K562 (cell line): ENCODE data around the gene SNRPD2. TPM values are rescaled to one million over a fixed set of nuclear protein-coding genes. Genes with fewer than 3 reads are reported as not detected.

Experiments
- BRD4 ChIP-seq: fragments of 200-600 bp; sonication (generic); IDR thresholded peaks from 2 replicates; pipeline ENCODE4 v1.6.1; 2017; ENCODE audit warnings: inconsistent platforms
- CEBPB ChIP-seq: fragments of 450-650 bp; IDR thresholded peaks from 2 replicates; pipeline ENCODE4 v1.6.1; 2016; ENCODE audit warnings: missing genetic modification characterization, missing compliant biosample characterization
- DLX4 ChIP-seq: fragments of 250-450 bp; sonication (Bioruptor Pico); IDR thresholded peaks from 2 replicates; pipeline ENCODE4 v1.6.1; 2021; ENCODE audit warnings: mild to moderate bottlenecking
- KAT7 ChIP-seq: sonication (generic); formaldehyde crosslinking; IDR thresholded peaks from 2 replicates; pipeline ENCODE4 v1.8.0; 2022; ENCODE audit warnings: missing genetic modification reagents, mild to moderate bottlenecking, borderline replicate concordance
- MYNN ChIP-seq, 2 experiments: sonication (generic); formaldehyde crosslinking in 1 of 2; IDR thresholded peaks; 2 replicates each; pipeline versions ENCODE4 v1.5.0 to v1.6.1; 2016 to 2020; ENCODE audit warnings: antibody characterized with exemption in 1 of 2, missing genetic modification reagents in 1 of 2
- POLR2H ChIP-seq: IDR thresholded peaks from 2 replicates; pipeline ENCODE4 v1.6.1; 2016; ENCODE audit warnings: missing genetic modification characterization, low read depth, mild to moderate bottlenecking, control low read depth, missing compliant biosample characterization, moderate library complexity
- RBBP5 ChIP-seq: fragments of 200-600 bp; sonication (generic); IDR thresholded peaks from 2 replicates; pipeline ENCODE4 v1.6.1; 2012; ENCODE audit warnings: borderline replicate concordance, mild to moderate bottlenecking, low read length, control low read depth, inconsistent platforms; ENCODE audit not compliant: insufficient read depth, poor library complexity, severe bottlenecking
- RBM34 ChIP-seq: fragments of 200-400 bp; formaldehyde crosslinking; IDR thresholded peaks from 2 replicates; pipeline ENCODE4 v1.6.1; 2018; ENCODE audit warnings: low read length, borderline replicate concordance; ENCODE audit not compliant: insufficient read depth
- SREBF1 ChIP-seq: fragments of 150-350 bp; IDR thresholded peaks from 2 replicates; pipeline ENCODE4 v1.6.1; 2014; ENCODE audit warnings: antibody characterized with exemption, low read depth, low read length, borderline replicate concordance
- ZC3H4 ChIP-seq: sonication (generic); formaldehyde crosslinking; IDR thresholded peaks from 2 replicates; pipeline ENCODE4 v1.9.0; 2021; ENCODE audit warnings: missing genetic modification reagents, borderline replicate concordance
- ZHX1 ChIP-seq: fragments of 150-350 bp; conservative IDR thresholded peaks from 2 replicates; pipeline ENCODE4 v1.6.1; 2014; ENCODE audit warnings: low read length
- ZNF75A ChIP-seq: fragments of 450-650 bp; formaldehyde crosslinking; IDR thresholded peaks from 2 replicates; pipeline ENCODE4 v1.4.0; 2020; ENCODE audit warnings: mild to moderate bottlenecking
- polyA plus RNA-seq, 8 experiments: library from polyadenylated mRNA; depleted of rRNA in 4 of 8; stranded (reverse) in 5 of 8; unstranded in 3 of 8; fragments of >200 nt; fragmentation: Nextera tagmentation in 2 of 8; fragmentation: Illumina TruSeq in 1 of 8; extraction: Ambion mirVana in 2 of 8; extraction: Trizol in 1 of 8; gene quantifications; 2 replicates each; pipeline versions ENCODE4 v1.2.1 to v1.2.3, GENCODE V29; 2011 to 2014; ENCODE audit warnings: inconsistent platforms in 1 of 8, missing spikeins in 1 of 8
- total RNA-seq, 7 experiments: library from RNA; depleted of rRNA in 6 of 7; stranded (reverse); fragments of >200 nt in 6 of 7; fragmentation: Illumina TruSeq in 2 of 7; extraction: Trizol in 2 of 7; gene quantifications; 2 replicates each; pipeline versions ENCODE4 v1.2.1 to v1.2.3, GENCODE V29; 2011 to 2021; ENCODE audit warnings: low replicate concordance in 1 of 7
- TF ChIP-seq, protein P1 (sequence below): fragments of 450-650 bp; IDR thresholded peaks from 2 replicates; pipeline ENCODE4 v1.6.1; 2016
- TF ChIP-seq, protein P2 (sequence below): fragments of 200-800 bp; sonication (Bioruptor generic); IDR thresholded peaks from 2 replicates; pipeline ENCODE4 v1.6.1; 2016; ENCODE audit warnings: missing genetic modification characterization, missing compliant biosample characterization

The SNRPD2 gene
- total and polyA plus RNA-seq, 9 of the 15 experiments (the other 6 are each of a cell fraction or from before 2014, with no cell fraction given) = 728 to 4,411 (median 1,029) TPM

DNA sequence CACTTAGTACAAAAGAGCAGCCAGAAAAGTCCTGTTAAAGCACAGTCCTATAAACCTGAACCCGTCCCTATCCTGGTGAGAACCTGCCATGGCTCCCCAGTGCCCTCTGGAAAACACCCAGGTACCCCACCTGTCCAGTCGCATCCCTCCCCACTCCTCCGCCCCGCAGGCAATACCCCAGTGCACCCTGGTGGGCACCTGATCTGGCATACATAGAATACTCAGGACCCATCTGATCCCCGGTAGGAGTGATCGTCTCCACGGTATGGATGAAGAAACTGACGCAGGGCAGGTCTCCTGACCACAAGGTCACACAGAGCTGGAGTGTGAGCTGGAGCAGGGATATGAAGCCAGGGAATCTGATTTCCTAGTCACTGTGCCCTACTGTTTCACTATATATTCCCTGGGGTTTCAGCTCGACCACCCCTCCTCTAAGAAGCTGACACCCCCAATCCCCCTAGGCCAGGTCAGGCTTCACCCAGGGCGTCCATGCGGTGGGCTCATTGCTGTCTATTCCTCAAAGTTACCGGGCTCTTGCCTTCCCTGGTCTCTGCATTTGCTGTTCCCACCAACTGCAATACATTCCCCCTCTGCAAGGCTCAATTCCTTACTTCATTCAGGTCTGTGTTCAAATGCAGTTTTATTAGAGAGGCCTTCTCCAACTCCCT is 26.4 kb upstream of the SNRPD2 start (continued):
- TF ChIP-seq, protein P1, sequence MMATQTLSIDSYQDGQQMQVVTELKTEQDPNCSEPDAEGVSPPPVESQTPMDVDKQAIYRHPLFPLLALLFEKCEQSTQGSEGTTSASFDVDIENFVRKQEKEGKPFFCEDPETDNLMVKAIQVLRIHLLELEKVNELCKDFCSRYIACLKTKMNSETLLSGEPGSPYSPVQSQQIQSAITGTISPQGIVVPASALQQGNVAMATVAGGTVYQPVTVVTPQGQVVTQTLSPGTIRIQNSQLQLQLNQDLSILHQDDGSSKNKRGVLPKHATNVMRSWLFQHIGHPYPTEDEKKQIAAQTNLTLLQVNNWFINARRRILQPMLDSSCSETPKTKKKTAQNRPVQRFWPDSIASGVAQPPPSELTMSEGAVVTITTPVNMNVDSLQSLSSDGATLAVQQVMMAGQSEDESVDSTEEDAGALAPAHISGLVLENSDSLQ = no peak
- TF ChIP-seq BRD4 = no peak
- TF ChIP-seq KAT7 (CRISPR knock-in tag) = 0 out of 2 replicates have a peak, but pooled peaks have one; percentile 34
- TF ChIP-seq CEBPB = no peak
- TF ChIP-seq, protein P2, sequence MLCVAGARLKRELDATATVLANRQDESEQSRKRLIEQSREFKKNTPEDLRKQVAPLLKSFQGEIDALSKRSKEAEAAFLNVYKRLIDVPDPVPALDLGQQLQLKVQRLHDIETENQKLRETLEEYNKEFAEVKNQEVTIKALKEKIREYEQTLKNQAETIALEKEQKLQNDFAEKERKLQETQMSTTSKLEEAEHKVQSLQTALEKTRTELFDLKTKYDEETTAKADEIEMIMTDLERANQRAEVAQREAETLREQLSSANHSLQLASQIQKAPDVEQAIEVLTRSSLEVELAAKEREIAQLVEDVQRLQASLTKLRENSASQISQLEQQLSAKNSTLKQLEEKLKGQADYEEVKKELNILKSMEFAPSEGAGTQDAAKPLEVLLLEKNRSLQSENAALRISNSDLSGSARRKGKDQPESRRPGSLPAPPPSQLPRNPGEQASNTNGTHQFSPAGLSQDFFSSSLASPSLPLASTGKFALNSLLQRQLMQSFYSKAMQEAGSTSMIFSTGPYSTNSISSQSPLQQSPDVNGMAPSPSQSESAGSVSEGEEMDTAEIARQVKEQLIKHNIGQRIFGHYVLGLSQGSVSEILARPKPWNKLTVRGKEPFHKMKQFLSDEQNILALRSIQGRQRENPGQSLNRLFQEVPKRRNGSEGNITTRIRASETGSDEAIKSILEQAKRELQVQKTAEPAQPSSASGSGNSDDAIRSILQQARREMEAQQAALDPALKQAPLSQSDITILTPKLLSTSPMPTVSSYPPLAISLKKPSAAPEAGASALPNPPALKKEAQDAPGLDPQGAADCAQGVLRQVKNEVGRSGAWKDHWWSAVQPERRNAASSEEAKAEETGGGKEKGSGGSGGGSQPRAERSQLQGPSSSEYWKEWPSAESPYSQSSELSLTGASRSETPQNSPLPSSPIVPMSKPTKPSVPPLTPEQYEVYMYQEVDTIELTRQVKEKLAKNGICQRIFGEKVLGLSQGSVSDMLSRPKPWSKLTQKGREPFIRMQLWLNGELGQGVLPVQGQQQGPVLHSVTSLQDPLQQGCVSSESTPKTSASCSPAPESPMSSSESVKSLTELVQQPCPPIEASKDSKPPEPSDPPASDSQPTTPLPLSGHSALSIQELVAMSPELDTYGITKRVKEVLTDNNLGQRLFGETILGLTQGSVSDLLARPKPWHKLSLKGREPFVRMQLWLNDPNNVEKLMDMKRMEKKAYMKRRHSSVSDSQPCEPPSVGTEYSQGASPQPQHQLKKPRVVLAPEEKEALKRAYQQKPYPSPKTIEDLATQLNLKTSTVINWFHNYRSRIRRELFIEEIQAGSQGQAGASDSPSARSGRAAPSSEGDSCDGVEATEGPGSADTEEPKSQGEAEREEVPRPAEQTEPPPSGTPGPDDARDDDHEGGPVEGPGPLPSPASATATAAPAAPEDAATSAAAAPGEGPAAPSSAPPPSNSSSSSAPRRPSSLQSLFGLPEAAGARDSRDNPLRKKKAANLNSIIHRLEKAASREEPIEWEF (CRISPR knock-in tag) = no peak
- no peak for TF ChIP-seq RBM34
- TF ChIP-seq DLX4 (CRISPR knock-in tag) = no peak
- no peak for TF ChIP-seq ZHX1
- no peak for TF ChIP-seq ZNF75A (CRISPR knock-in tag)
- peak; percentile 67; the same call in 1 of the 2 replicates for TF ChIP-seq ZC3H4 (CRISPR knock-in tag)
- TF ChIP-seq MYNN (IDR thresholded peaks at IDR 0.05) = no peak
- no peak for TF ChIP-seq MYNN (CRISPR knock-in tag; IDR thresholded peaks at IDR 0.05)
- TF ChIP-seq POLR2H (tag) = no peak
- no peak for TF ChIP-seq RBBP5
- no peak for TF ChIP-seq SREBF1
